Naive thymus-derived CD8-positive, alpha-beta T cell (primary cell): ENCODE data around the gene NEUROG1. TPM values are rescaled to one million over a fixed set of nuclear protein-coding genes. Genes with fewer than 3 reads are reported as not detected.

Source experiments
- ATAC-seq, 2 donors: fragments of 150-1000 bp; cut with Tn5 transposase in 1 of 2; sonication (Bioruptor Pico), chemical (Tn5 transposase) in 1 of 2; 1 replicate in 1 of 2; 2 replicates in 1 of 2; pipeline ENCODE4 v1.10.0; 2021; ENCODE audit warnings: mild to moderate bottlenecking in 2 of 2, moderate library complexity in 2 of 2
- POLR2A ChIA-PET: fragments of 350-600 bp; sonication (Branson Sonifier 250); formaldehyde crosslinking; loops from one replicate; lab custom pipeline; 2021; ENCODE audit warnings: antibody characterized with exemption; lab: Charles Lee
- DNase-seq, 10 donors: peaks; one replicate each; pipeline versions ENCODE4 v3.0.0 to v3.0.0-alpha.2; 2020 to 2022
- H3K27ac Mint-ChIP-seq, 10 donors: one replicate each; pipeline ENCODE4 v1.8.0; 2020 to 2022; ENCODE audit warnings: mild to moderate bottlenecking in 10 of 10, mixed read lengths in 10 of 10, moderate library complexity in 4 of 10, inconsistent platforms in 1 of 10
- H3K27me3 Mint-ChIP-seq, 5 donors: one replicate each; pipeline ENCODE4 v1.8.0; 2021 to 2022; ENCODE audit warnings: mixed read lengths in 5 of 5
- H3K36me3 Mint-ChIP-seq, 3 donors: one replicate each; pipeline ENCODE4 v1.8.0; 2020 to 2022; ENCODE audit warnings: mixed read lengths in 3 of 3, mild to moderate bottlenecking in 2 of 3, inconsistent platforms in 1 of 3
- H3K4me1 Mint-ChIP-seq, 4 donors: one replicate each; pipeline ENCODE4 v1.8.0; 2021 to 2022; ENCODE audit warnings: mixed read lengths in 4 of 4
- H3K4me3 Mint-ChIP-seq, 10 donors: one replicate each; pipeline ENCODE4 v1.8.0; 2020 to 2022; ENCODE audit warnings: mild to moderate bottlenecking in 10 of 10, mixed read lengths in 10 of 10, moderate library complexity in 6 of 10, inconsistent platforms in 1 of 10
- H3K9me3 Mint-ChIP-seq, 9 donors: one replicate each; pipeline ENCODE4 v1.8.0; 2020 to 2022; ENCODE audit warnings: mixed read lengths in 9 of 9, mild to moderate bottlenecking in 3 of 9, inconsistent platforms in 1 of 9, moderate library complexity in 1 of 9
- polyA plus RNA-seq, 3 donors: library from polyadenylated mRNA; unstranded; fragments of 300-500 nt; fragmentation: Illumina TruSeq; gene quantifications; one replicate each; pipeline ENCODE4 v1.2.3, GENCODE V29; 2021
- total RNA-seq, 8 experiments: library from RNA in 2 of 8; stranded (reverse) in 2 of 8; gene quantifications; one replicate each; pipeline ENCODE4 v1.2.3 and lab custom pipeline; 2021 to 2026

Gene NEUROG1
- total and polyA plus RNA-seq, 5 experiments from 2014 or later, result not detected

- peaks cover 0 to 18% (median 6%) of the 10 kb centered on the region in 9 donors for H3K9me3 Mint-ChIP-seq
- H3K27ac Mint-ChIP-seq, result no peak overlapping the region
- no peaks in the 10 kb centered on the region for H3K4me1 Mint-ChIP-seq
- peaks cover 26 to 79% (median 48%) of the 10 kb centered on the region in 5 donors for H3K27me3 Mint-ChIP-seq
- POLR2A ChIA-PET, result no interaction called here
- ATAC-seq (no peak), DNase-seq (no peak)
- peaks cover 0 to 2% (median 0%) of the 10 kb centered on the region in 3 donors for H3K36me3 Mint-ChIP-seq
- H3K4me3 Mint-ChIP-seq, result no peak overlapping the region
These were observed 13.8 kb downstream of the NEUROG1 start for GRCh38 chr5:135521964-135522363.

GRCh38 chr5:135517631-135518030 is 18.1 kb downstream of the NEUROG1 start:
- POLR2A ChIA-PET, result no interaction called here
- Mint-ChIP-seq H3K4me3 (no peak overlapping the region), H3K27me3 (peaks cover 15 to 38% (median 26%) of the 10 kb centered on the region in 5 donors), H3K27ac (no peak overlapping the region), H3K9me3 (peaks cover 0 to 12% (median 4%) of the 10 kb centered on the region in 9 donors), H3K4me1 (no peaks in the 10 kb centered on the region), H3K36me3 (no peaks in the 10 kb centered on the region)
- ATAC-seq (no peak), DNase-seq (no peak)

GRCh38 chr5:135514116-135514515 is 21.6 kb downstream of the NEUROG1 start:
- no peak overlapping the region for H3K27ac Mint-ChIP-seq
- no peak overlapping the region for H3K4me3 Mint-ChIP-seq

DNA sequence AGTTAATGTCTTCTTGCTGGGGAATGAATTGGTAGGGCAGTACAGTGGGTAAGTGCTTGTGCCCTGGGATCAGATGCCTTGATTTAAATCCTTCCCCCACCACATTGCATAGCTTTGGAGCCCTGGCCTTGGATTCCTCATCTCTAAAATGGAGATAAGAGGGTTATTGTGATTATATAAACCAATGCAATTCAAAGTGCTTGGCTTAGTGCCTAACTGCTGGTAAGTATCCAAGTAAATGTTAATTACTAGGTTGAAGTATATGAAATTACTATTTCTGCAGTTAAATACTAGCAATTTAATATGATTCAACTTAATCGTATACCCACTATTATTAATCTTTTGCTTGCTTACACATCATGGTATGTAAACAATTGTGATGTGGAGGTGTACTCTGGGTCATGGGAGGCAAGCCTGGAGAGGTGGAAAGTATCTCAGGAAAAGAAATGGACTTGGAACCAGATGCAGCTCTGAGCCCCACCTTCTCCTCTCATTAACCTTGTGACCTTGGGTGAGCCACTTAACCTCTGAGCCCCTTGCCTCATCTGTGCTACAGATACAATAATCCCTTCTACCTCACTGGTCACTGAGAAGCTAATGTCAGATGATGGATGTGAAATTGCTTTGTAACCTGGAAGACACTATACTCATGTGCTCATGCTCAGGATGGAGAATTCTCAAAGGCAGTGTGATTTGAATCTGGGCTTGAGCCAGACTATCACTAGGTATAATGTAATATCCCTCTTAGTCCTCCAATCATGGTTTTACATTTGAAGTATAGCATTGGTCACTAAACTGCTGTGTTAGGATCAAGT is 23.8 kb downstream of the NEUROG1 start:
- Mint-ChIP-seq H3K9me3 (peaks cover 0 to 5% (median 0%) of the 10 kb centered on the region in 9 donors), H3K4me3 (no peak overlapping the region), H3K27me3 (peaks cover 12 to 34% (median 19%) of the 10 kb centered on the region in 5 donors), H3K36me3 (no peaks in the 10 kb centered on the region), H3K4me1 (peaks cover 0 to 7% (median 3%) of the 10 kb centered on the region in 4 donors), H3K27ac (no peak overlapping the region)
- no peak for DNase-seq
- ATAC-seq, result no peak
- POLR2A ChIA-PET, result no interaction called here

More at GRCh38 chr5:135514116-135514515, 21.6 kb downstream of the NEUROG1 start:
- Mint-ChIP-seq H3K27me3 (peaks cover 14 to 45% (median 21%) of the 10 kb centered on the region in 5 donors), H3K36me3 (no peaks in the 10 kb centered on the region), H3K4me1 (no peaks in the 10 kb centered on the region), H3K9me3 (peaks cover 0 to 8% (median 0%) of the 10 kb centered on the region in 9 donors)
- POLR2A ChIA-PET, result no interaction called here
- ATAC-seq, result no peak
- DNase-seq, result no peak

DNA sequence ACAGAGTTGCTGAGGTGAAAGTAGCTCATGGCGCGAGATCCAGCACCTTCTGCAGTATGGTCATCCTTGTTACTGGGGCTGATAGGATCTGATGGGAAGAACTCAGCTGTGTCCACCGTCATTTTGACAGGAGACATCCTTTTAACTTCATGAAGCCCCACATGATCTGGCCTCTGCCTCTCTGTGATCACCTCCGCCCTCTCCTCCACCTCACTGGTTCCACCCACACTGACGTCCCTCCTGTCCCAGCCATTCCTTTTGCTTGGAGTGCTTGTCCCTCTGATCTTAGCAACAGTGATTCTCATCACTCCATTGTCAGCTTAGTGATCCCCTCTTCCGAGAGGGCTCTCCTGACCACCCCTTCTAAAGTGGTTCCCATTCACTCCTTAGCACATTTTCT is 25.8 kb downstream of the NEUROG1 start:
- ATAC-seq (no peak), DNase-seq (no peak)
- Mint-ChIP-seq H3K27me3 (peaks cover 17 to 38% (median 28%) of the 10 kb centered on the region in 5 donors), H3K36me3 (no peaks in the 10 kb centered on the region), H3K9me3 (peaks cover 0 to 5% (median 0%) of the 10 kb centered on the region in 9 donors), H3K4me3 (no peak overlapping the region), H3K4me1 (peaks cover 0 to 7% (median 3%) of the 10 kb centered on the region in 4 donors), H3K27ac (no peak overlapping the region)
- POLR2A ChIA-PET, result no interaction called here

GRCh38 chr5:135508496-135509005 is 27.2 kb downstream of the NEUROG1 start:
- no peak overlapping the region for H3K27ac Mint-ChIP-seq
- ATAC-seq, result peak in 1 of 2 donors; percentile 53
- peak overlapping the region in 9 of 10 donors; percentile 4 to 74 (median 52) for H3K4me3 Mint-ChIP-seq
- peaks cover 17 to 52% (median 38%) of the 10 kb centered on the region in 5 donors for H3K27me3 Mint-ChIP-seq
- peaks cover 0 to 7% (median 3%) of the 10 kb centered on the region in 4 donors for H3K4me1 Mint-ChIP-seq
- H3K36me3 Mint-ChIP-seq, result no peaks in the 10 kb centered on the region
- H3K9me3 Mint-ChIP-seq, result peaks cover 0 to 5% (median 0%) of the 10 kb centered on the region in 9 donors
- peak in 1 of 10 donors; percentile 9 for DNase-seq
- POLR2A ChIA-PET, result no interaction called here

DNA sequence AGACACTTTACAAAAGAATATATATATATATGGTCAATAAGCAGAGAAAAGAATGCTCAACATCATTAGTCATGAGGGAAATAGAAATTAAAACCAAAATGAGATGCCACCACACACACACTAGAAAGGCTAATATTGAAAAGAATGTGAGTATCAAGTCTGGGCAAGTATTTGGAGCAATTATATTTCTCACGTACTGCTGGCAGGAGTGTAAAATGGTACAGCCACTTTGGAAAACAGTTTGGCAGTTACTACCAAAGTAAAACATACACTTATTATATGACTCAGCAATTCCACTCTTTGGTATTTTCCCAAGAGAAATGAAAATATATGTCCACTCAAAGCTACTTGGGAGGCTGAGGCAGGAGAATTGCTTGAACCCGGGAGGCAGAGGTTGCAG is 29.8 kb downstream of the NEUROG1 start:
- Mint-ChIP-seq H3K27ac (no peak overlapping the region), H3K4me1 (peaks cover 0 to 7% (median 3%) of the 10 kb centered on the region in 4 donors), H3K27me3 (peaks cover 20 to 64% (median 44%) of the 10 kb centered on the region in 5 donors), H3K36me3 (no peaks in the 10 kb centered on the region), H3K9me3 (no peaks in the 10 kb centered on the region), H3K4me3 (no peak overlapping the region)
- no peak for ATAC-seq
- no peak for DNase-seq
- POLR2A ChIA-PET, result no interaction called here

DNA sequence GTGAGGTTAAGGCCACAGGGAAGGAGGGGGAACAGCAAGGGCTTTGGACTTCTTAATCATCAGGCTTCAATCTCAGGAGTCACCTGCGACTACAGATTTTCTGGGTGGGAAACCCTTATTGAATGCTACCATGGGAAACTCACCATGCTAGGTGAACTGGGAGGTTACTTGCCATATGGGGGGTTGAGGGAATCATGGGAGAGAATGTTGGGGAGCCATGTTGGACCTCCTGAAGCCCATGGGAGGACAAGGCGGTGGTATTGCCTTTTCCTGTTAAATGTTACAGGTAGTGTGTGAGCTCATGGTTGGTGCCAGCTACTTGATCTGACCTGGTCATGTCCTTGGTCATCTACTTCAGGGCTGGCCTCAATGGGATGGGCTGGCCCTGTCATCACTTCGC is 31.4 kb downstream of the NEUROG1 start:
- Mint-ChIP-seq H3K27ac (no peak overlapping the region), H3K9me3 (no peaks in the 10 kb centered on the region), H3K27me3 (peaks cover 17 to 63% (median 34%) of the 10 kb centered on the region in 5 donors), H3K4me3 (no peak overlapping the region), H3K36me3 (no peaks in the 10 kb centered on the region), H3K4me1 (peaks cover 0 to 7% (median 3%) of the 10 kb centered on the region in 4 donors)
- DNase-seq, result no peak
- POLR2A ChIA-PET, result no interaction called here
- ATAC-seq, result no peak

GRCh38 chr5:135503871-135504270 is 31.9 kb downstream of the NEUROG1 start:
- Mint-ChIP-seq H3K4me3 (no peak overlapping the region), H3K4me1 (peaks cover 0 to 7% (median 3%) of the 10 kb centered on the region in 4 donors), H3K9me3 (no peaks in the 10 kb centered on the region), H3K36me3 (no peaks in the 10 kb centered on the region), H3K27me3 (peaks cover 16 to 65% (median 34%) of the 10 kb centered on the region in 5 donors), H3K27ac (no peak overlapping the region)
- no peak for DNase-seq
- POLR2A ChIA-PET, result no interaction called here
- no peak for ATAC-seq

DNA sequence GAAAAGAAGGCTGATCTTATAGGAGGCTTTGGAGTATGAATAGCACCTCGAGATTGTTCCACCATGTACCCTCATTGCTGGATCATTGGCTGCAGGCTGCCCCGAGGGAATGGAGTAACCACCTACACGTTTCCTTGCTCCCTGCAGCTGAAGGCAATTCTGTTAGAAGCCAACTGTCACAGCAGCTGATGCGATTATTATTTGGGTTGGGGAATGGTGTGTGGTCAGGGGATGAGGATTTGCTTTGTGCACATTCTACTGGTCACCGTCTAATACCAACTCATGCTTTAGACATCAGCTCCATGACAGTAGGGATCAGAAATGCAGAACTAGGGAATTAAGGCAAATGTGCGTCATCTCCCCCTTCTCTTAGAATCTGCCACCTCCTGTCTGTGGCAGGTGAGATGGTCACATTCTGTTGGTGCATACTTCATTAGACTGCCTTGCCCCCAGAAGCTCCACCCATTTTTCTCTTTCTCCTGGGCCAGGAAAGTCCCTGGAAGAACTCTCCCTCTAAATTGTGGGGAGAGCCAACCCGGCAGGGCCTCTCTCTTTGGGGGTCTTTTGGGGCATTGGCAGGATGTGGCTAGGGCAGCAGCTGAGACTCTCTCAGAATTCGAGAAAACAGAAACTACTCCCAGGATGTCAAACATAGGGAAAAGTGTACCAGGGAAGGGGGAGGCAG is 32.8 kb downstream of the NEUROG1 start:
- H3K27ac Mint-ChIP-seq, result no peak overlapping the region
- no peaks in the 10 kb centered on the region for H3K36me3 Mint-ChIP-seq
- H3K27me3 Mint-ChIP-seq, result peaks cover 16 to 71% (median 39%) of the 10 kb centered on the region in 5 donors
- no peak for ATAC-seq
- H3K4me3 Mint-ChIP-seq, result no peak overlapping the region
- POLR2A ChIA-PET, result no interaction called here
- no peaks in the 10 kb centered on the region for H3K9me3 Mint-ChIP-seq
- no peak for DNase-seq
- H3K4me1 Mint-ChIP-seq, result peaks cover 0 to 1% (median 0%) of the 10 kb centered on the region in 4 donors

DNA sequence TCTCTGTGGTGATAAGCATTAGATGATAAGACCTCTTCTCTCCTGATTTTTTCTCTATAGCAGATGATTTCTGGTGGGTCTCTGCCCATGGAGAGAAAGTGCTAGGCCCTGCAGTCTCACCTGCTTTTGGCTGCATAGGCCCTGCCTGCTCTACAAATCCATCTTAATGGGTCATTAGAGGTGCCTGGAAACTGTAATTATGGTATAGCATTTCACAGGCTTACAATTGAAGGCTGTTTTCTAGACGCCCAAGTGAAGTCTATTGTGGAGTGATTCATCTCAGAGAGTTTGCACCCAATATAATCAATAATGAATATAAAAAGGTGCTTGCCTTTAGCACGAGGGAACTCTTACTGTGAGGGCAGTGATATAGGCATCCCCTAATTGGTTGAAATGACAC is 33.8 kb downstream of the NEUROG1 start:
- peaks cover 18 to 75% (median 41%) of the 10 kb centered on the region in 5 donors for H3K27me3 Mint-ChIP-seq

GRCh38 chr5:135498637-135498995 is 37.1 kb downstream of the NEUROG1 start:
- Mint-ChIP-seq H3K9me3 (no peaks in the 10 kb centered on the region), H3K27me3 (peaks cover 18 to 75% (median 40%) of the 10 kb centered on the region in 5 donors), H3K36me3 (no peaks in the 10 kb centered on the region), H3K4me3 (no peak overlapping the region), H3K4me1 (no peaks in the 10 kb centered on the region), H3K27ac (no peak overlapping the region)
- ATAC-seq, result no peak
- POLR2A ChIA-PET, result no interaction called here
- no peak for DNase-seq

More for the DNA sequence above, 33.8 kb downstream of the NEUROG1 start:
- no peak for ATAC-seq
- Mint-ChIP-seq H3K27ac (no peak overlapping the region), H3K36me3 (no peaks in the 10 kb centered on the region), H3K4me1 (no peaks in the 10 kb centered on the region), H3K9me3 (no peaks in the 10 kb centered on the region), H3K4me3 (no peak overlapping the region)
- POLR2A ChIA-PET, result no interaction called here
- no peak for DNase-seq
